GM12891 (cell line): ENCODE measurements around the gene UNC45A.

ENCODE experiments used
- POLR2A ChIP-seq: IDR thresholded peaks from 2 replicates; pipeline ENCODE4 v1.6.1; 2011; ENCODE audit warnings: low read depth, low read length, control low read depth
- SPI1 ChIP-seq: IDR thresholded peaks from 2 replicates; pipeline ENCODE4 v1.6.1; 2011; ENCODE audit warnings: low read depth, low read length, control low read depth
- TAF1 ChIP-seq: IDR thresholded peaks from 2 replicates; pipeline ENCODE4 v1.6.1; 2011; ENCODE audit warnings: low read depth, low read length, control low read depth

DNA sequence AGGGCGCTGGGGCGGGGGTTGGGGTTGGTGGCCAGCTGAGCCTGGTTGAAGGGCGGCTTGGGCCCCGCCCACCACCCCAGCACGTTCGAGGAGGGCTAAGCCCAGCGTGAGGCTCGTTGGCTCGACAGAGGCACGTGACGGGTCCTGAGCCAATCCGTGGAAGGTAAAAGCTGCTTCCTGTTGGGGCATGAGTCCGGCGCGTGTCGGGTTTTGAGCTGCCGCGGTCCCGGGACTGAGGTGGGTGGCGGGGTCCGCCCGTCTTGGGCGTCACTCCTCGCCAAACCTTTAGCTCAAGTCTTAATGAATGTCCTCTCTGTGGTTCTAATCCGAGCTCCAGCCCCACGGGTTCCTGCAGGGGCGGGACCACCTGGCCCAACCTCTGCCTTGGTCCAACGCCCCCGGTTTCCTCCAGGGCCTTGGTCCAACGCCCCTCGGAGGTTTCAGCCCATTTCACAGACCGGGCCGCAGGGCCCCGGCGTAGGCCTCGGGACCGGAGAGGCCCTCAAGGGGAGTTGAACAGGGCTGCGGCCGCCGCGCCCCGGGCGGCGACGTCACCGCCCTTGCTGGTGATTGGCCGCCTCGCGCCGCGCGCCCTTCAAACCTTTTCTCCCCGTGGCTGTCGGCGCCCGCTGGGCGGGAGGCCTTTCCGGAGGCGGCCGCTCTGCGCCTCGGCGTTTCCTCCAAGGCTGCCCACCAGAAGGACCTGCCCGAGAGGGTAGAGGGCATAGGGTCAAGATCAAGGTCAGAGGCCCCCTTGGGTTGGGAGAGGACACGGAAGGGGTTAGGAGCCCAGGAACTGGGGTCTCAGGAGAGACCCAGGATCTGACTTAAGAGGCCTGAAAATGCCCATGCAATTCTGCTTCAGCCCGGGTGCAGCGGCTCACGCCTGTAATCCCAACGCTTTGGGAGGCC, 19.9 kb downstream of the UNC45A start, which contains the start of gene RCCD1:
- TF ChIP-seq POLR2A (peak; percentile 84), TAF1 (peak; percentile 58; the same call in 1 of the 2 replicates), SPI1 (no peak)
